HepG2 (cell line): ENCODE results near the gene TP53BP2. TPM values are rescaled to one million over a fixed set of nuclear protein-coding genes. Genes with fewer than 3 reads are reported as not detected.

Experiments used
- ATAC-seq: fragments of 200-7000 bp; cut with Tn5 transposase; 3 replicates; pipeline ENCODE4 v1.9.1; 2020; ENCODE audit warnings: mild to moderate bottlenecking, moderate library complexity
- BruUV-seq: library from RNA; stranded (reverse); fragments of 400-500 nt; replicated peaks from 2 replicates; lab custom pipeline; 2021; lab: Mats Ljungman, UMichigan
- CTCF ChIA-PET: fragments of 300-600 bp; formaldehyde crosslinking; extraction: SDS; loops from one replicate; lab custom pipeline; 2021; ENCODE audit warnings: low total read pairs, inconsistent platforms, low intra/inter-chr PET ratio; lab: Yijun Ruan, JAX
- POLR2A ChIA-PET: fragments of 350-600 bp; sonication (Branson Sonifier 250); formaldehyde crosslinking; loops from one replicate; lab custom pipeline; 2020; ENCODE audit warnings: antibody characterized with exemption, inconsistent platforms; lab: Yijun Ruan, JAX
- DNase-seq: peaks from one replicate; pipeline ENCODE4 v3.0.0-alpha.2; 2015; ENCODE audit warnings: low spot score
- FAIRE-seq: peaks from 3 replicates; lab custom pipeline; 2011; peaks lifted over from hg19 to GRCh38; lab: Jason Lieb, UNC
- H2AFZ ChIP-seq: one replicate; pipeline ENCODE4 v1.6.1; 2011; ENCODE audit warnings: low read length, inconsistent platforms
- H3K27ac ChIP-seq: fragments of 300-600 bp; 3 replicates; pipeline ENCODE4 v1.8.0; 2011; ENCODE audit warnings: mixed run types, mild to moderate bottlenecking, mixed read lengths, low read length, inconsistent platforms; ENCODE audit not compliant: insufficient read depth; ENCODE audit errors: extremely low read length
- H3K27me3 ChIP-seq, 2 experiments: fragments of 200-600 bp in 1 of 2; 2 replicates in 1 of 2; 3 replicates in 1 of 2; pipeline versions ENCODE4 v1.6.0 to v1.8.0; 2011; ENCODE audit warnings: low read length in 2 of 2, mild to moderate bottlenecking in 2 of 2, moderate library complexity in 2 of 2, inconsistent platforms in 1 of 2; ENCODE audit not compliant: insufficient read depth in 2 of 2, control insufficient read depth in 1 of 2
- H3K36me3 ChIP-seq, 2 experiments: fragments of 200-600 bp in 1 of 2; replicated peaks in 1 of 2; 2 replicates in 1 of 2; 3 replicates in 1 of 2; pipeline versions ENCODE4 v1.5.1 to v1.8.0; 2011; ENCODE audit warnings: low read length in 2 of 2, inconsistent platforms in 1 of 2; ENCODE audit not compliant: insufficient read depth in 2 of 2, control insufficient read depth in 1 of 2
- H3K4me1 ChIP-seq: 2 replicates; pipeline ENCODE4 v1.5.1; 2012; ENCODE audit warnings: low read length, inconsistent platforms; ENCODE audit not compliant: insufficient read depth
- H3K4me2 ChIP-seq: 2 replicates; pipeline ENCODE4 v1.6.0; 2011; ENCODE audit warnings: low read depth, low read length, inconsistent platforms
- H3K4me3 ChIP-seq, 3 experiments: fragments of 200-600 bp in 1 of 3; sonication (generic), shearing (Covaris generic) in 1 of 3; replicated peaks in 1 of 3; 2 replicates each; pipeline ENCODE4 v1.5.1; 2011 to 2016; ENCODE audit warnings: low read length in 3 of 3, inconsistent platforms in 2 of 3, low read depth in 2 of 3, mild to moderate bottlenecking in 2 of 3, control low read depth in 1 of 3, mixed read lengths in 1 of 3; ENCODE audit not compliant: insufficient read depth in 1 of 3
- H3K79me2 ChIP-seq: one replicate; pipeline ENCODE4 v1.6.1; 2011; ENCODE audit warnings: low read length, inconsistent platforms; ENCODE audit not compliant: insufficient read depth
- H3K9ac ChIP-seq: 2 replicates; pipeline ENCODE4 v1.6.0; 2011; ENCODE audit warnings: mild to moderate bottlenecking, low read depth, low read length, inconsistent platforms; ENCODE audit not compliant: insufficient read depth
- H3K9me3 ChIP-seq: 2 replicates; pipeline ENCODE4 v1.5.1; 2012; ENCODE audit warnings: mild to moderate bottlenecking, low read length
- H4K20me1 ChIP-seq: 2 replicates; pipeline ENCODE4 v1.6.0; 2011; ENCODE audit warnings: inconsistent platforms, mild to moderate bottlenecking, low read length, moderate library complexity; ENCODE audit not compliant: insufficient read depth
- CBX1 ChIP-seq: IDR thresholded peaks from one replicate; pipeline ENCODE4 v1.6.1; 2016; ENCODE audit warnings: antibody characterized with exemption, low read depth
- ESRRA ChIP-seq: sonication (generic); formaldehyde crosslinking; IDR thresholded peaks from 2 replicates; pipeline ENCODE4 v1.5.1; 2020; ENCODE audit warnings: mild to moderate bottlenecking, low read depth, missing genetic modification reagents
- HIC2 ChIP-seq: sonication (generic); formaldehyde crosslinking; IDR thresholded peaks from 2 replicates; pipeline ENCODE4 v1.9.0; 2022; ENCODE audit warnings: low read depth, missing genetic modification reagents
- KMT2A ChIP-seq: sonication (generic); formaldehyde crosslinking; IDR thresholded peaks from 2 replicates; pipeline ENCODE4 v1.4.0; 2020; ENCODE audit warnings: missing genetic modification reagents
- MEIS2 ChIP-seq: sonication (generic); formaldehyde crosslinking; IDR thresholded peaks from 2 replicates; pipeline ENCODE4 v1.9.0; 2021; ENCODE audit warnings: mild to moderate bottlenecking, missing genetic modification reagents
- ZNF501 ChIP-seq: sonication (generic); formaldehyde crosslinking; IDR thresholded peaks from 2 replicates; pipeline ENCODE4 v1.5.1; 2020; ENCODE audit warnings: mild to moderate bottlenecking, moderate library complexity, missing genetic modification reagents
- WGBS: methylation state at CpG from one replicate; pipeline ENCODE4 v1.1.6; 2017; ENCODE audit warnings: low lambda C conversion rate; 5-methylcytosine and 5-hydroxymethylcytosine counted together
- in situ Hi-C: cut with HindIII; loops from 2 replicates; pipeline ENCODE4 v1.10.0; 2017; ENCODE audit warnings: low pct_unique_long_range_greater_than_20kb; ENCODE audit not compliant: extremely low pct_ligation_motif_present
- intact Hi-C: fragments of 100-400 bp; cut with micrococcal nuclease; formaldehyde crosslinking; loops from one replicate; pipeline ENCODE4 v1.10.0; 2022; ENCODE audit not compliant: unreplicated experiment
- polyA plus RNA-seq, 8 experiments: library from polyadenylated mRNA; depleted of rRNA in 3 of 8; stranded (reverse) in 7 of 8; unstranded in 1 of 8; fragments of >200 nt; fragmentation: Illumina TruSeq in 4 of 8; extraction: Trizol in 4 of 8; gene quantifications; 2 replicates each; pipeline versions ENCODE4 v1.2.1 to v1.2.3, GENCODE V29; 2011 to 2016; ENCODE audit warnings: low read depth in 4 of 8, missing spikeins in 1 of 8, mixed read lengths in 1 of 8; ENCODE audit not compliant: insufficient read depth in 1 of 8
- total RNA-seq, 5 experiments: library from RNA; depleted of rRNA; stranded (reverse); fragments of >200 nt; fragmentation: Illumina TruSeq; extraction: Trizol; gene quantifications; 2 replicates each; pipeline ENCODE4 v1.2.3, GENCODE V29; 2016; ENCODE audit warnings: low read depth in 1 of 5

TP53BP2 gene
- total and polyA plus RNA-seq, 2 of the 13 experiments (the other 11 are each of a cell fraction or from before 2014, with no cell fraction given), result 10.0 to 14.0 TPM

GRCh38 chr1:223802602-223803001 is 43.1 kb downstream of the TP53BP2 start (continued):
- TF ChIP-seq HIC2 (CRISPR knock-in tag), result no peak
- TF ChIP-seq, all 625 proteins: peak for 0

- Histone ChIP-seq H3K27ac (no peak overlapping the region), H3K4me2 (no peak overlapping the region), H3K9ac (no peak overlapping the region), H3K79me2 (no peaks in the 10 kb centered on the region), H3K4me1 (no peaks in the 10 kb centered on the region), H3K36me3 (peaks cover 6 to 72% of the 10 kb centered on the region in 2 experiments; a peak in 4 of 5 replicates), H3K9me3 (no peaks in the 10 kb centered on the region), H3K4me3 (no peak overlapping the region), H4K20me1 (no peaks in the 10 kb centered on the region), H3K27me3 (no peaks in the 10 kb centered on the region), H2AFZ (no peak overlapping the region)
- in situ Hi-C loops (no loop called here), intact Hi-C loops (no loop called here)
- BruUV-seq, result no TSS peak
- WGBS, result 97% methylated on average over 7 of the region's 7 CpGs
- ATAC-seq (no peak), FAIRE-seq (no peak), DNase-seq (no peak)
- CTCF ChIA-PET, result no interaction called here
- POLR2A ChIA-PET, result no interaction called here
- TF ChIP-seq KMT2A (CRISPR knock-in tag) (no peak), MEIS2 (CRISPR knock-in tag) (no peak), ESRRA (CRISPR knock-in tag) (no peak), CBX1 (no peak), ZNF501 (CRISPR knock-in tag) (no peak)
Measured at GRCh38 chr1:223802032-223802431, 43.7 kb downstream of the TP53BP2 start.
